ENCODE measurements around the gene SLC25A33.
A peak's percentile ranks its signal among the peaks of the same experiment; 100 is the strongest.

The SLC25A33 gene

DNA sequence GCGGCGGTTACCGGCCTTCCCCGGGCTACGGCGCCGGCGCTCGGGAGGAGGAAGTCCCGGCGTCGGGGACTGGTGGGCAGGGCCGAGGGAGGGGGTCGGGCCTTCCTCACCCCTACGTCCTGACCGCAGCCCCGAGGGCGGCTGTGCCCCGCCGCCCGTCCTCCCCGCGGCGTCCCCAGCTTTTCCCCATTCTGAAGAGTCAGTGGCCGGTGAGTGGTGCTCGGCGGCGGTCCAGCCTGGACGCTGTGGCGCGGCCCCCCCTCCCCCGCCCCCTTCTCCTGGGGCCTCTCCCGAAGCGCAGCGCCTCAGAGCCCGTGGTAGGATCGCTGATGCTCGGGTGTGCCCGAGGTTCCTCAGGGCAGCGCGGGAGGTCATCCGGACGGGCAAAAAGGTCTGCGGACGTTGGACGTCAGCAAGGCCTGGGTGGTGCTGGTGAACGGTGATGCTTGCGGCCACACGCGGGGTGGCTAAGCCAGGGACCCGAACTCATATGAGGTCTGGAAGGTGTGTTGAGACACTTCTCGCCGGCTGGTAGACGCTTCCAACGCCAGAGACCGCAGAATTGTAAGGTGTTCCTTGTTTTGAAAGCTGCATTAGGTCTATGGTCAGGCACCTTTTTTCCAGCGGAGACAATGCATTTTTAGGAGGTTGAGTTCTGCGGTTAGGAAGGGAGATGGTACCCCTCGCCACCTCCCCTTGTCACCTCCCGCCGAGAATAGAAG, 725 bp downstream of the SLC25A33 start (continued):
- TF ChIP-seq, protein P1, sequence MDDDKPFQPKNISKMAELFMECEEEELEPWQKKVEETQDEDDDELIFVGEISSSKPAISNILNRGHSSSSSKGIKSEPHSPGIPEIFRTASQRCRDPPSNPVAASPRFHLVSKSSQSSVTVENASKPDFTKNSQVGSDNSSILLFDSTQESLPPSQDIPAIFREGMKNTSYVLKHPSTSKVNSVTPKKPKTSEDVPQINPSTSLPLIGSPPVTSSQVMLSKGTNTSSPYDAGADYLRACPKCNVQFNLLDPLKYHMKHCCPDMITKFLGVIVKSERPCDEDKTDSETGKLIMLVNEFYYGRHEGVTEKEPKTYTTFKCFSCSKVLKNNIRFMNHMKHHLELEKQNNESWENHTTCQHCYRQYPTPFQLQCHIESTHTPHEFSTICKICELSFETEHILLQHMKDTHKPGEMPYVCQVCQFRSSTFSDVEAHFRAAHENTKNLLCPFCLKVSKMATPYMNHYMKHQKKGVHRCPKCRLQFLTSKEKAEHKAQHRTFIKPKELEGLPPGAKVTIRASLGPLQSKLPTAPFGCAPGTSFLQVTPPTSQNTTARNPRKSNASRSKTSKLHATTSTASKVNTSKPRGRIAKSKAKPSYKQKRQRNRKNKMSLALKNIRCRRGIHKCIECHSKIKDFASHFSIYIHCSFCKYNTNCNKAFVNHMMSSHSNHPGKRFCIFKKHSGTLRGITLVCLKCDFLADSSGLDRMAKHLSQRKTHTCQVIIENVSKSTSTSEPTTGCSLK (tag by site-specific recombination; IDR thresholded peaks at IDR 0.05), result no peak
- TF ChIP-seq BCL11A (tag by site-specific recombination; IDR thresholded peaks at IDR 0.05; ENCODE audit: low read depth) (peak; percentile 70; the same call in 1 of the 2 replicates), ZNF624 (tag by site-specific recombination; IDR thresholded peaks at IDR 0.05) (no peak), ZNF324 (tag by site-specific recombination; IDR thresholded peaks at IDR 0.05) (no peak), ZNF335 (tag by site-specific recombination; conservative IDR thresholded peaks at IDR 0.05) (peak; percentile 68), ZNF830 (tag by site-specific recombination; IDR thresholded peaks at IDR 0.05; ENCODE audit: low read depth) (no peak), ZNF423 (tag by site-specific recombination; IDR thresholded peaks at IDR 0.05) (no peak), ZNF133 (tag by site-specific recombination; IDR thresholded peaks at IDR 0.05) (no peak), ZNF561 (tag by site-specific recombination; IDR thresholded peaks at IDR 0.05; ENCODE audit: borderline replicate concordance) (no peak), ZNF596 (tag by site-specific recombination; IDR thresholded peaks at IDR 0.05) (no peak), MZF1 (tag by site-specific recombination; IDR thresholded peaks at IDR 0.05; ENCODE audit: borderline replicate concordance) (no peak), KLF7 (tag by site-specific recombination; IDR thresholded peaks at IDR 0.05; ENCODE audit: borderline replicate concordance) (no peak; the same call in 1 of the 2 replicates), ZNF404 (tag by site-specific recombination; IDR thresholded peaks at IDR 0.05) (no peak), ZNF701 (tag by site-specific recombination; IDR thresholded peaks at IDR 0.05) (no peak), ZNF792 (tag by site-specific recombination; IDR thresholded peaks at IDR 0.05) (no peak), ZNF174 (tag by site-specific recombination; IDR thresholded peaks at IDR 0.05) (no peak), SCRT1 (tag by site-specific recombination; IDR thresholded peaks at IDR 0.05; ENCODE audit: borderline replicate concordance) (no peak), ZNF37A (tag by site-specific recombination; IDR thresholded peaks at IDR 0.05) (no peak), HOXC10 (CRISPR knock-in tag; IDR thresholded peaks at IDR 0.05) (no peak), ZXDB (tag by site-specific recombination; IDR thresholded peaks at IDR 0.05) (peak; percentile 46), ZNF391 (tag by site-specific recombination; IDR thresholded peaks at IDR 0.05; ENCODE audit: borderline replicate concordance, low read depth) (no peak), ZNF473 (tag by site-specific recombination; IDR thresholded peaks at IDR 0.05) (no peak)
- TF ChIP-seq, protein P2, sequence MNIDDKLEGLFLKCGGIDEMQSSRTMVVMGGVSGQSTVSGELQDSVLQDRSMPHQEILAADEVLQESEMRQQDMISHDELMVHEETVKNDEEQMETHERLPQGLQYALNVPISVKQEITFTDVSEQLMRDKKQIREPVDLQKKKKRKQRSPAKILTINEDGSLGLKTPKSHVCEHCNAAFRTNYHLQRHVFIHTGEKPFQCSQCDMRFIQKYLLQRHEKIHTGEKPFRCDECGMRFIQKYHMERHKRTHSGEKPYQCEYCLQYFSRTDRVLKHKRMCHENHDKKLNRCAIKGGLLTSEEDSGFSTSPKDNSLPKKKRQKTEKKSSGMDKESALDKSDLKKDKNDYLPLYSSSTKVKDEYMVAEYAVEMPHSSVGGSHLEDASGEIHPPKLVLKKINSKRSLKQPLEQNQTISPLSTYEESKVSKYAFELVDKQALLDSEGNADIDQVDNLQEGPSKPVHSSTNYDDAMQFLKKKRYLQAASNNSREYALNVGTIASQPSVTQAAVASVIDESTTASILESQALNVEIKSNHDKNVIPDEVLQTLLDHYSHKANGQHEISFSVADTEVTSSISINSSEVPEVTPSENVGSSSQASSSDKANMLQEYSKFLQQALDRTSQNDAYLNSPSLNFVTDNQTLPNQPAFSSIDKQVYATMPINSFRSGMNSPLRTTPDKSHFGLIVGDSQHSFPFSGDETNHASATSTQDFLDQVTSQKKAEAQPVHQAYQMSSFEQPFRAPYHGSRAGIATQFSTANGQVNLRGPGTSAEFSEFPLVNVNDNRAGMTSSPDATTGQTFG (tag by site-specific recombination; IDR thresholded peaks at IDR 0.05; ENCODE audit: borderline replicate concordance), result no peak
- TF ChIP-seq, protein P3, sequence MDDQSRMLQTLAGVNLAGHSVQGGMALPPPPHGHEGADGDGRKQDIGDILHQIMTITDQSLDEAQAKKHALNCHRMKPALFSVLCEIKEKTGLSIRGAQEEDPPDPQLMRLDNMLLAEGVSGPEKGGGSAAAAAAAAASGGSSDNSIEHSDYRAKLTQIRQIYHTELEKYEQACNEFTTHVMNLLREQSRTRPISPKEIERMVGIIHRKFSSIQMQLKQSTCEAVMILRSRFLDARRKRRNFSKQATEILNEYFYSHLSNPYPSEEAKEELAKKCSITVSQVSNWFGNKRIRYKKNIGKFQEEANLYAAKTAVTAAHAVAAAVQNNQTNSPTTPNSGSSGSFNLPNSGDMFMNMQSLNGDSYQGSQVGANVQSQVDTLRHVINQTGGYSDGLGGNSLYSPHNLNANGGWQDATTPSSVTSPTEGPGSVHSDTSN (CRISPR knock-in tag; IDR thresholded peaks at IDR 0.05), result no peak
- TF ChIP-seq, protein P4, sequence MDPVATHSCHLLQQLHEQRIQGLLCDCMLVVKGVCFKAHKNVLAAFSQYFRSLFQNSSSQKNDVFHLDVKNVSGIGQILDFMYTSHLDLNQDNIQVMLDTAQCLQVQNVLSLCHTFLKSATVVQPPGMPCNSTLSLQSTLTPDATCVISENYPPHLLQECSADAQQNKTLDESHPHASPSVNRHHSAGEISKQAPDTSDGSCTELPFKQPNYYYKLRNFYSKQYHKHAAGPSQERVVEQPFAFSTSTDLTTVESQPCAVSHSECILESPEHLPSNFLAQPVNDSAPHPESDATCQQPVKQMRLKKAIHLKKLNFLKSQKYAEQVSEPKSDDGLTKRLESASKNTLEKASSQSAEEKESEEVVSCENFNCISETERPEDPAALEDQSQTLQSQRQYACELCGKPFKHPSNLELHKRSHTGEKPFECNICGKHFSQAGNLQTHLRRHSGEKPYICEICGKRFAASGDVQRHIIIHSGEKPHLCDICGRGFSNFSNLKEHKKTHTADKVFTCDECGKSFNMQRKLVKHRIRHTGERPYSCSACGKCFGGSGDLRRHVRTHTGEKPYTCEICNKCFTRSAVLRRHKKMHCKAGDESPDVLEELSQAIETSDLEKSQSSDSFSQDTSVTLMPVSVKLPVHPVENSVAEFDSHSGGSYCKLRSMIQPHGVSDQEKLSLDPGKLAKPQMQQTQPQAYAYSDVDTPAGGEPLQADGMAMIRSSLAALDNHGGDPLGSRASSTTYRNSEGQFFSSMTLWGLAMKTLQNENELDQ (tag by site-specific recombination; IDR thresholded peaks at IDR 0.05; ENCODE audit: low read depth), result no peak
- TF ChIP-seq, protein P5, sequence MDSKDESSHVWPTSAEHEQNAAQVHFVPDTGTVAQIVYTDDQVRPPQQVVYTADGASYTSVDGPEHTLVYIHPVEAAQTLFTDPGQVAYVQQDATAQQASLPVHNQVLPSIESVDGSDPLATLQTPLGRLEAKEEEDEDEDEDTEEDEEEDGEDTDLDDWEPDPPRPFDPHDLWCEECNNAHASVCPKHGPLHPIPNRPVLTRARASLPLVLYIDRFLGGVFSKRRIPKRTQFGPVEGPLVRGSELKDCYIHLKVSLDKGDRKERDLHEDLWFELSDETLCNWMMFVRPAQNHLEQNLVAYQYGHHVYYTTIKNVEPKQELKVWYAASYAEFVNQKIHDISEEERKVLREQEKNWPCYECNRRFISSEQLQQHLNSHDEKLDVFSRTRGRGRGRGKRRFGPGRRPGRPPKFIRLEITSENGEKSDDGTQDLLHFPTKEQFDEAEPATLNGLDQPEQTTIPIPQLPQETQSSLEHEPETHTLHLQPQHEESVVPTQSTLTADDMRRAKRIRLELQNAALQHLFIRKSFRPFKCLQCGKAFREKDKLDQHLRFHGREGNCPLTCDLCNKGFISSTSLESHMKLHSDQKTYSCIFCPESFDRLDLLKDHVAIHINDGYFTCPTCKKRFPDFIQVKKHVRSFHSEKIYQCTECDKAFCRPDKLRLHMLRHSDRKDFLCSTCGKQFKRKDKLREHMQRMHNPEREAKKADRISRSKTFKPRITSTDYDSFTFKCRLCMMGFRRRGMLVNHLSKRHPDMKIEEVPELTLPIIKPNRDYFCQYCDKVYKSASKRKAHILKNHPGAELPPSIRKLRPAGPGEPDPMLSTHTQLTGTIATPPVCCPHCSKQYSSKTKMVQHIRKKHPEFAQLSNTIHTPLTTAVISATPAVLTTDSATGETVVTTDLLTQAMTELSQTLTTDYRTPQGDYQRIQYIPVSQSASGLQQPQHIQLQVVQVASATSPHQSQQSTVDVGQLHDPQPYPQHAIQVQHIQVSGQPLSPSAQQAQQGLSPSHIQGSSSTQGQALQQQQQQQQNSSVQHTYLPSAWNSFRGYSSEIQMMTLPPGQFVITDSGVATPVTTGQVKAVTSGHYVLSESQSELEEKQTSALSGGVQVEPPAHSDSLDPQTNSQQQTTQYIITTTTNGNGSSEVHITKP (tag by site-specific recombination; IDR thresholded peaks at IDR 0.05), result peak; percentile 21; the same call in 1 of the 2 replicates
- TF ChIP-seq, protein P6, sequence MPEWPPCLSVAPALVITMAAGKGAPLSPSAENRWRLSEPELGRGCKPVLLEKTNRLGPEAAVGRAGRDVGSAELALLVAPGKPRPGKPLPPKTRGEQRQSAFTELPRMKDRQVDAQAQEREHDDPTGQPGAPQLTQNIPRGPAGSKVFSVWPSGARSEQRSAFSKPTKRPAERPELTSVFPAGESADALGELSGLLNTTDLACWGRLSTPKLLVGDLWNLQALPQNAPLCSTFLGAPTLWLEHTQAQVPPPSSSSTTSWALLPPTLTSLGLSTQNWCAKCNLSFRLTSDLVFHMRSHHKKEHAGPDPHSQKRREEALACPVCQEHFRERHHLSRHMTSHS (tag by site-specific recombination; IDR thresholded peaks at IDR 0.05), result no peak

Data from HEK293 (cell line).